OCI-LY7 (cell line): ENCODE measurements around the gene CARTPT. TPM values are rescaled to one million over a fixed set of nuclear protein-coding genes. Genes with fewer than 3 reads are reported as not detected.

Experiments used
- Bru-seq: library from RNA; stranded (reverse); fragments of 400-500 nt; gene quantifications from one replicate; lab custom pipeline; 2021; lab: Mats Ljungman, UMichigan
- BruChase-seq, 2 experiments: library from RNA; stranded (reverse); fragments of 400-500 nt; gene quantifications; one replicate each; lab custom pipeline; 2021; lab: Mats Ljungman, UMichigan
- BruUV-seq: library from RNA; stranded (reverse); fragments of 400-500 nt; replicated peaks from 2 replicates; lab custom pipeline; 2021; lab: Mats Ljungman, UMichigan
- CTCF ChIA-PET: fragments of 300-600 bp; sonication (Branson Sonifier 250); formaldehyde crosslinking; loops from one replicate; lab custom pipeline; 2022; ENCODE audit warnings: antibody characterized with exemption; ENCODE audit not compliant: unreplicated experiment; lab: Charles Lee
- POLR2A ChIA-PET: fragments of 300-600 bp; sonication (Branson Sonifier 250); formaldehyde crosslinking; loops from one replicate; lab custom pipeline; 2022; ENCODE audit warnings: antibody characterized with exemption; lab: Charles Lee
- DNase-seq: peaks from one replicate; pipeline ENCODE4 v3.0.0-alpha.2; 2015; ENCODE audit warnings: low spot score
- H2AFZ ChIP-seq: fragments of 200-600 bp; sonication (generic), shearing (Covaris generic); 2 replicates; pipeline ENCODE4 v1.6.1; 2014; ENCODE audit warnings: mild to moderate bottlenecking, antibody characterized with exemption, low read length, moderate library complexity
- H3K27ac ChIP-seq: fragments of 200-600 bp; sonication (generic); 2 replicates; pipeline ENCODE4 v1.5.1; 2014; ENCODE audit warnings: mixed run types, low read depth, mild to moderate bottlenecking, moderate library complexity, low read length, inconsistent platforms; ENCODE audit not compliant: poor library complexity, severe bottlenecking
- H3K36me3 ChIP-seq: fragments of 200-600 bp; sonication (generic); 2 replicates; pipeline ENCODE4 v1.6.1; 2014; ENCODE audit warnings: mild to moderate bottlenecking, antibody characterized with exemption, low read length, moderate library complexity, mixed read lengths; ENCODE audit not compliant: insufficient read depth
- H3K4me1 ChIP-seq: fragments of 200-600 bp; sonication (generic); 2 replicates; pipeline ENCODE4 v1.5.1; 2014; ENCODE audit warnings: mild to moderate bottlenecking, low read length; ENCODE audit not compliant: insufficient read depth, poor library complexity, severe bottlenecking
- H3K4me2 ChIP-seq: fragments of 200-600 bp; sonication (generic); 2 replicates; pipeline ENCODE4 v1.6.1; 2014; ENCODE audit warnings: mild to moderate bottlenecking, low read length
- H3K4me3 ChIP-seq: fragments of 200-600 bp; sonication (generic); 2 replicates; pipeline ENCODE4 v1.5.1; 2014; ENCODE audit warnings: mild to moderate bottlenecking, low read depth, low read length; ENCODE audit not compliant: poor library complexity, severe bottlenecking
- H3K79me2 ChIP-seq: fragments of 200-600 bp; sonication (generic); 2 replicates; pipeline ENCODE4 v1.6.1; 2016; ENCODE audit warnings: low read depth, mild to moderate bottlenecking, low read length, moderate library complexity, mixed read lengths; ENCODE audit not compliant: insufficient read depth
- H3K9me2 ChIP-seq: fragments of 200-600 bp; sonication (generic); 2 replicates; pipeline ENCODE4 v1.6.1; 2016; ENCODE audit warnings: mild to moderate bottlenecking, low read length, mixed read lengths; ENCODE audit not compliant: insufficient read depth
- H3K9me3 ChIP-seq: fragments of 200-600 bp; sonication (generic); 2 replicates; pipeline ENCODE4 v1.6.1; 2014; ENCODE audit warnings: mild to moderate bottlenecking, mixed run types, low read length, mixed read lengths
- H4K20me1 ChIP-seq: fragments of 200-600 bp; sonication (generic); 2 replicates; pipeline ENCODE4 v1.6.1; 2014; ENCODE audit warnings: mild to moderate bottlenecking, antibody characterized with exemption, low read length, moderate library complexity, mixed read lengths; ENCODE audit not compliant: insufficient read depth
- CTCF ChIP-seq: fragments of 200-600 bp; sonication (generic); conservative IDR thresholded peaks from 2 replicates; pipeline ENCODE4 v1.5.1; 2014; ENCODE audit warnings: mild to moderate bottlenecking, antibody characterized with exemption, low read length, moderate library complexity, mixed read lengths
- EZH2phosphoT487 ChIP-seq: fragments of 200-600 bp; sonication (generic); IDR thresholded peaks from 2 replicates; pipeline ENCODE4 v1.6.1; 2018; ENCODE audit warnings: low read depth, borderline replicate concordance, mild to moderate bottlenecking, mixed run types, antibody characterized with exemption, low read length, moderate library complexity, mixed read lengths
- intact Hi-C: fragments of 100-400 bp; cut with micrococcal nuclease; formaldehyde crosslinking; loops from one replicate; pipeline ENCODE4 v1.10.0; 2022; ENCODE audit not compliant: unreplicated experiment
- long read RNA-seq: library from polyadenylated mRNA; stranded (forward); transcript quantifications from one replicate; pipeline ENCODE4 v2.0.0, GENCODE V29; 2022
- total RNA-seq, 2 experiments: library from RNA; depleted of rRNA in 1 of 2; stranded (reverse); fragments of >200 nt in 1 of 2; shearing (Covaris generic) in 1 of 2; gene quantifications; 2 replicates each; pipeline ENCODE4 v1.2.3, GENCODE V29; 2014 to 2022

Gene CARTPT
- total RNA-seq (2014; rRNA removed; shearing (Covaris generic)) (not detected in 2 replicates), total RNA-seq (2022) (not detected in 2 replicates), Bru-seq, nascent RNA (not detected), BruChase-seq, experiment 1, labeled RNA remaining after a 6-hour chase (not detected), BruChase-seq, experiment 2, labeled RNA remaining after a 2-hour chase (not detected)
- long read RNA-seq: 0 reads

- H3K36me3 ChIP-seq: no peaks in the 10 kb centered on the region
- H3K4me3 ChIP-seq: no peak within 1 kb of the TSS
- intact Hi-C loops: no loop called here
- H3K9me3 ChIP-seq: no peaks in the 10 kb centered on the region
- H3K27ac ChIP-seq: no peak within 1 kb of the TSS
- H2AFZ ChIP-seq: no peak within 1 kb of the TSS
- CTCF ChIA-PET: no interaction called here
- no TSS peak for BruUV-seq
- H4K20me1 ChIP-seq: no peaks in the 10 kb centered on the region
- no peak within 1 kb of the TSS for H3K4me2 ChIP-seq
- no peaks in the 10 kb centered on the region for H3K9me2 ChIP-seq
- H3K79me2 ChIP-seq: no peaks in the 10 kb centered on the region
- no peaks in the 10 kb centered on the region for H3K4me1 ChIP-seq
- POLR2A ChIA-PET: no interaction called here
- DNase-seq: no peak
- TF ChIP-seq EZH2phosphoT487 (no peak), CTCF (no peak)
Measured at GRCh38 chr5:71719063-71719964, at the start of gene CARTPT. Gene CARTPT, plus strand, starts transcription at chr5:71719275. Its CDS starts 19 bp downstream, at chr5:71719294.

DNA sequence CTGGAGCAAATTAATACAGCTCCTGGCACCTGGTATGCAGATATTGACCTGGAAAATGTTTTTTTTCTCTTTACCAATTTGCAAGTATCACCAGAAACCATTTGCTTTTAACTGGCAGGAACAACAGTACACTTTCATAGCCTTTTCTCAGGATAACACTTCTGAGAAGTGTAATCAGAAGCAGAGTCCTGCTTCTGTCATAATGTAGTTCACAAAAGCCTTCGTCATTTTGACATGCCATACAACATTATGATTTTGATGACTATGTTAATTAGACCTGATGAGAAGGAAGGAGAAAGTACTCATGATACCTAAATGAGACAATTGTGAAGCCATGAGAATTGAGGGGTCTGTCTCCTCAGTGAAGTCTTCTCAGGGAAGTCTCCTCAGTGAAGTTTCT lies 41.1 kb upstream of the CARTPT start:
- TF ChIP-seq EZH2phosphoT487: no peak
- no peak for TF ChIP-seq CTCF
- no peaks in the 10 kb centered on the region for H3K4me1 ChIP-seq
- H3K4me3 ChIP-seq: no peak overlapping the region
- H3K4me2 ChIP-seq: no peak overlapping the region
- H2AFZ ChIP-seq: no peak overlapping the region
- no peak for DNase-seq
- no peak overlapping the region for H3K27ac ChIP-seq
- no peaks in the 10 kb centered on the region for H3K9me2 ChIP-seq
- POLR2A ChIA-PET: no interaction called here
- H3K79me2 ChIP-seq: no peaks in the 10 kb centered on the region
- intact Hi-C loops: no loop called here
- H4K20me1 ChIP-seq: no peaks in the 10 kb centered on the region
- no peaks in the 10 kb centered on the region for H3K36me3 ChIP-seq
- CTCF ChIA-PET: no interaction called here
- BruUV-seq: no TSS peak
- no peaks in the 10 kb centered on the region for H3K9me3 ChIP-seq
